Mesendoderm (in vitro differentiated cells): ENCODE measurements around the gene SPAG8.
A peak's percentile ranks its signal among the peaks of the same experiment; 100 is the strongest.

Experiments
- DNase-seq: peaks from one replicate; pipeline ENCODE4 v3.0.0; 2013
- H2AK5ac ChIP-seq: 2 replicates; pipeline ENCODE4 v1.6.1; 2013; ENCODE audit warnings: low read length, inconsistent platforms
- H2BK120ac ChIP-seq: 2 replicates; pipeline ENCODE4 v1.6.1; 2013; ENCODE audit warnings: low read depth, mild to moderate bottlenecking, low read length, moderate library complexity, mixed read lengths
- H2BK15ac ChIP-seq: replicated peaks from 2 replicates; pipeline ENCODE4 v1.6.1; 2013; ENCODE audit warnings: low read depth, mild to moderate bottlenecking, moderate library complexity
- H2BK5ac ChIP-seq: 2 replicates; pipeline ENCODE4 v1.6.1; 2013; ENCODE audit warnings: low read length, inconsistent platforms
- H3K18ac ChIP-seq: 2 replicates; pipeline ENCODE4 v1.6.1; 2013; ENCODE audit warnings: mild to moderate bottlenecking, low read length, mixed read lengths
- H3K23ac ChIP-seq: one replicate; pipeline ENCODE4 v1.6.1; 2013; ENCODE audit warnings: low read length
- H3K27ac ChIP-seq: 2 replicates; pipeline ENCODE4 v1.5.1; 2013; ENCODE audit warnings: low read depth, mild to moderate bottlenecking, inconsistent platforms, low read length, moderate library complexity
- H3K27me3 ChIP-seq: 2 replicates; pipeline ENCODE4 v1.6.1; 2013; ENCODE audit warnings: low read length, control low read depth, mild to moderate bottlenecking, inconsistent platforms; ENCODE audit not compliant: insufficient read depth, poor library complexity
- H3K36me3 ChIP-seq: 2 replicates; pipeline ENCODE4 v1.6.1; 2013; ENCODE audit warnings: low read length, inconsistent platforms; ENCODE audit not compliant: control insufficient read depth, insufficient read depth
- H3K4ac ChIP-seq: one replicate; pipeline ENCODE4 v1.6.1; 2013; ENCODE audit warnings: low read depth, mild to moderate bottlenecking, low read length, moderate library complexity
- H3K4me1 ChIP-seq: 2 replicates; pipeline ENCODE4 v1.6.1; 2013; ENCODE audit warnings: low read depth, low read length, inconsistent platforms; ENCODE audit not compliant: control insufficient read depth
- H3K4me2 ChIP-seq: 2 replicates; pipeline ENCODE4 v1.6.1; 2013; ENCODE audit warnings: low read length
- H3K4me3 ChIP-seq: 2 replicates; pipeline ENCODE4 v1.5.1; 2013; ENCODE audit warnings: mild to moderate bottlenecking, low read length
- H3K56ac ChIP-seq: one replicate; pipeline ENCODE4 v1.6.1; 2013; ENCODE audit warnings: low read length
- H3K79me1 ChIP-seq: 2 replicates; pipeline ENCODE4 v1.6.1; 2013; ENCODE audit warnings: low read length, inconsistent platforms
- H3K79me2 ChIP-seq: 2 replicates; pipeline ENCODE4 v1.6.1; 2013; ENCODE audit warnings: mild to moderate bottlenecking, low read length; ENCODE audit not compliant: control insufficient read depth, insufficient read depth
- H3K9ac ChIP-seq: 2 replicates; pipeline ENCODE4 v1.6.1; 2013; ENCODE audit warnings: low read length, inconsistent platforms
- H4K5ac ChIP-seq: one replicate; pipeline ENCODE4 v1.6.1; 2013; ENCODE audit warnings: low read length
- H4K8ac ChIP-seq: one replicate; pipeline ENCODE4 v1.6.1; 2013; ENCODE audit warnings: low read depth, mild to moderate bottlenecking, control low read depth, low read length, moderate library complexity
- WGBS: extraction: QIAGEN DNeasy Blood & Tissue Kit; methylation state at CpG from one replicate; pipeline ENCODE4 v1.1.7; 2013; ENCODE audit warnings: low lambda C conversion rate, missing lambda C conversion rate; ENCODE audit not compliant: insufficient coverage; ENCODE audit errors: extremely low coverage; 5-methylcytosine and 5-hydroxymethylcytosine counted together

SPAG8 gene

DNA sequence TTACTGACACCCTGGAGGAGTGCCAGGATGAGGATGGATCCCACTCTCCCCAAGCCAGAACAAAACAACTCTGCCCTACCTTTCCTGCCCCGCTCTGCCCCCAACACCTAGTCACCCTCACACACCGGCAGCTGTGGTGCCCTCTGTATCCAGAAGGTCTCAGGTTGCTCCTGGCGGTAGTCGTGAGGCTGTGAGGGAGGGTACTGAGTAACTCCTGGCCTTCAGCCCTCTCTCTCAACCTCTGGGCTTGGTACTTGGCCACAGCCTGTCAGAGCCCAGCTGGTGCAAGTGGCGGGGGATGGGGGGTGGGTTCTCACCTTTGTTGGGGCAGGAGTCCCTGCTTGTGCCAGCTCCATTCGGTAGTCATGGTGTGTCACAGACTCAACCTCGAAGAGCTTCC lies 1.9 kb downstream of the SPAG8 start:
- Histone ChIP-seq H4K5ac (no peak overlapping the region), H3K56ac (no peak overlapping the region), H3K27ac (no peak overlapping the region), H3K79me1 (no peaks in the 10 kb centered on the region), H3K27me3 (no peaks in the 10 kb centered on the region), H4K8ac (no peak overlapping the region), H3K4me3 (no peak overlapping the region), H3K9ac (no peak overlapping the region), H2BK15ac (no peak overlapping the region), H2BK5ac (no peak overlapping the region), H3K36me3 (peaks cover 1% of the 10 kb centered on the region), H3K18ac (no peak overlapping the region), H3K23ac (no peak overlapping the region), H3K79me2 (no peaks in the 10 kb centered on the region), H3K4ac (no peak overlapping the region), H3K4me1 (peaks cover 4% of the 10 kb centered on the region), H2BK120ac (no peak overlapping the region), H2AK5ac (no peak overlapping the region), H3K4me2 (no peak overlapping the region)
- no peak for DNase-seq
- WGBS = no CpG with 5 or more reads among the region's 7 CpGs

DNA sequence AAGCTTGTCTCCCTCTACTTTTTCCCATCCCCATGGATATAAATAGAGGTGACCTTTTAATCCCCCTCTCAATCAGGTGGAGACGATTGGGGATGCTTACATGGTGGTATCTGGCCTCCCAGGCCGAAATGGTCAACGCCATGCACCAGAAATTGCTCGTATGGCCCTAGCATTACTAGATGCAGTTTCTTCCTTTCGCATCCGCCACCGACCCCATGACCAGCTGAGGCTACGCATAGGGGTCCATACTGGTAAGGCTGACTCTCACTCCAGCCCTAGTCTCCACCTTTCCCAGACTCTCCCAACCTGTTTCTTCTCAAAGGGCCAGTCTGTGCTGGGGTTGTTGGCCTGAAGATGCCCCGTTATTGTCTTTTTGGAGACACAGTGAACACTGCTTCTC lies 3.6 kb downstream of the SPAG8 start:
- Histone ChIP-seq H3K4me1 (no peaks in the 10 kb centered on the region), H3K27me3 (no peaks in the 10 kb centered on the region), H2BK15ac (no peak overlapping the region), H2BK5ac (no peak overlapping the region), H3K36me3 (peaks cover 1% of the 10 kb centered on the region), H2BK120ac (no peak overlapping the region), H2AK5ac (no peak overlapping the region), H3K9ac (no peak overlapping the region), H3K4me2 (no peak overlapping the region), H3K27ac (no peak overlapping the region), H3K56ac (no peak overlapping the region), H3K79me2 (no peaks in the 10 kb centered on the region), H3K79me1 (no peaks in the 10 kb centered on the region), H3K4me3 (no peak overlapping the region), H3K4ac (no peak overlapping the region), H3K23ac (no peak overlapping the region), H4K5ac (no peak overlapping the region), H3K18ac (no peak overlapping the region), H4K8ac (no peak overlapping the region)
- no peak for DNase-seq
- WGBS = no CpG with 5 or more reads among the region's 9 CpGs

DNA sequence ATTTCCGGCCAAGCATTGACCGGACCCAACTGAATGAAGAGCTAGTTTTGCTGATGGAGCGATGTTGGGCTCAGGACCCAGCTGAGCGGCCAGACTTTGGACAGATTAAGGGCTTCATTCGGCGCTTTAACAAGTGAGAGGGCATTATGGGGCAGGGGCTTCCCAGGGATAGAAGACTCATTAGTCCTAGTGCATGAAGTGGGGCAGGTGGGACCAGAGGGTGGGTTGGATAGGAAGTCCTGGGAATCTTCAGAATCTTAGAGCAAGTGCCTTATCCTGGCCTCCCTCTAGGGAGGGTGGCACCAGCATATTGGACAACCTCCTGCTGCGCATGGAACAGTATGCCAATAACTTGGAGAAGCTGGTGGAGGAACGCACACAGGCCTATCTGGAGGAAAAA lies 6.0 kb downstream of the SPAG8 start:
- no CpG with 5 or more reads among the region's 8 CpGs for WGBS
- Histone ChIP-seq H3K36me3 (peaks cover 1% of the 10 kb centered on the region), H3K23ac (no peak overlapping the region), H2BK15ac (no peak overlapping the region), H3K27me3 (no peaks in the 10 kb centered on the region), H3K79me2 (no peaks in the 10 kb centered on the region), H2BK120ac (no peak overlapping the region), H3K79me1 (no peaks in the 10 kb centered on the region), H3K4me1 (no peaks in the 10 kb centered on the region), H3K4ac (no peak overlapping the region), H3K4me3 (no peak overlapping the region), H3K9ac (no peak overlapping the region), H3K56ac (no peak overlapping the region), H3K4me2 (no peak overlapping the region), H2AK5ac (no peak overlapping the region), H2BK5ac (no peak overlapping the region), H3K18ac (no peak overlapping the region), H3K27ac (no peak overlapping the region), H4K8ac (no peak overlapping the region), H4K5ac (no peak overlapping the region)
- no peak for DNase-seq

DNA sequence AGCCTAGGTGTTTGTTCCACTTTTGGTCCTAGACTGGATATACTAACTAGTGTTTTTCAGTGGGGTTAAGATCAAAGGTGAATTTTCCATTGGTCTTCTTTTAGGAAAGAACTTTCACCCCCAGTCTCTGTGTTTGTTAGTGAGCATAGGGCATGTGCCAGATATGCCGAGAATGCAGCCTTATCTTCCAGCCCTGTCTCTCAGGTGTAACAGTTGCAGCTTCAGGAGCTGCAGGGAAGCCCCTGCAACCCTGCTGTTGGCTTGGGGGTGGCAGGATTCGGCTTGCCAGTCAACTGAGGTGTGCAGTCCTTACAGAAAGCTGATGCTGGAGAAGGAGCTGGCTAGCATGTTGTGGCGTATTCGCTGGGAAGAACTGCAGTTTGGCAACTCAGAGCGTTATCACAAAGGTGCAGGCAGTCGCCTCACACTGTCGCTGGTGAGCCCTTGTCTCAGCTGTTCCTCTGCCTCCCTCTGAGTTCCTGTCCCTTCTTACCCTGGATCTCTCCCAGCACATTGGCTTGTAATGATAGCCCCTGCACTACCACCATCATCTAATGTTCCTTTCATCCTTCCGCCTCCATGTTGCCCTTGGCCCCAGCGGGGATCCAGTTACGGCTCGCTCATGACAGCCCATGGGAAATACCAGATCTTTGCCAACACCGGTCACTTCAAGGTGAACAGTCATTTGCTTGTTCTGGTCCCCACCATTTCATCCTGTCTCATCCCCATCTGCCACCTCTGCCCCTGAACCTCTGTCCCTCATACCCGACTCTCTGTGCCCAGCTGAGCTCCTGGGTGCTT lies 10.5 kb downstream of the SPAG8 start:
- Histone ChIP-seq H3K79me2 (no peaks in the 10 kb centered on the region), H3K23ac (no peak overlapping the region), H3K36me3 (no peaks in the 10 kb centered on the region), H3K4me1 (peaks cover 4% of the 10 kb centered on the region), H3K27me3 (no peaks in the 10 kb centered on the region), H2BK5ac (no peak overlapping the region), H2BK15ac (no peak overlapping the region), H3K4me3 (no peak overlapping the region), H3K9ac (no peak overlapping the region), H4K8ac (no peak overlapping the region), H3K79me1 (peaks cover 1% of the 10 kb centered on the region), H2AK5ac (no peak overlapping the region), H4K5ac (no peak overlapping the region), H3K4ac (no peak overlapping the region), H3K56ac (no peak overlapping the region), H3K18ac (no peak overlapping the region), H3K27ac (no peak overlapping the region), H2BK120ac (no peak overlapping the region), H3K4me2 (no peak overlapping the region)
- DNase-seq = peak; percentile 68
- no CpG with 5 or more reads among the region's 13 CpGs for WGBS

DNA sequence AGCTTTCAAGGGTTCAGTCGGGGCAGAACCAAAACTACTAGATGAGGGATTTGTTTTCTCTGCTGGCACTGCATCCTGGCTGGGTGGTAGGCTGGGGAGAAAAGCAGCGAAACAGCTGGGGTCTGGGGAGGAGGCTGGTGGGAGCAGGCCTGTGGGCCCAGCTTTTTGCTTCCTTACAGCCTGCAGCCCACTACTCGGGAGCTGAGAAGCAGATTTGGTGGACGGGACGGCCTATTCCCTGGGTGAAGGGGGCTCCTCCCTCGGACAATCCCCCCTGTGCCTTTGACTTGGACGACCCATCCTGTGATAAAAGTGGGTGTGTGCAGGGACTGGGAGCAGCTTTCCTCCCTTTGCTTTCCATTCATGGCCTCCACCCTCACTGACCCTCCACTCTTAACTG lies 11.5 kb downstream of the SPAG8 start:
- no peaks in the 10 kb centered on the region for H3K27me3 ChIP-seq
- H3K9ac ChIP-seq = no peak overlapping the region
- no peak overlapping the region for H3K56ac ChIP-seq
- no peak overlapping the region for H2AK5ac ChIP-seq
- H3K23ac ChIP-seq = no peak overlapping the region
- H2BK15ac ChIP-seq = no peak overlapping the region
- H3K4me2 ChIP-seq = no peak overlapping the region
- no peak overlapping the region for H3K4ac ChIP-seq
- no peak overlapping the region for H2BK120ac ChIP-seq
- no peak overlapping the region for H3K18ac ChIP-seq
- H3K27ac ChIP-seq = no peak overlapping the region
- no peak for DNase-seq
- H3K4me3 ChIP-seq = no peak overlapping the region
- peaks cover 6% of the 10 kb centered on the region for H3K4me1 ChIP-seq
- H2BK5ac ChIP-seq = no peak overlapping the region
- no peaks in the 10 kb centered on the region for H3K79me2 ChIP-seq
- no CpG with 5 or more reads among the region's 7 CpGs for WGBS
- H4K5ac ChIP-seq = no peak overlapping the region
- H3K79me1 ChIP-seq = peaks cover 1% of the 10 kb centered on the region
- H4K8ac ChIP-seq = no peak overlapping the region
- H3K36me3 ChIP-seq = no peaks in the 10 kb centered on the region
